Right ventricle myocardium superior (tissue), 1 donor: ENCODE measurements around the gene INTU. TPM values are rescaled to one million over a fixed set of nuclear protein-coding genes. Genes with fewer than 3 reads are reported as not detected.
"Not testable (repeated sequence)": the region's sequence is repeated elsewhere in the genome, so short reads cannot be mapped to it uniquely, and the experiment has no call there.

Experiments used
- ATAC-seq: fragments of 200-7000 bp; cut with Tn5 transposase; one replicate; pipeline ENCODE4 v1.9.1; 2020; ENCODE audit warnings: mild to moderate bottlenecking; ENCODE audit not compliant: poor library complexity
- DNase-seq: peaks from one replicate; pipeline ENCODE4 v3.0.0-alpha.2; 2020
- intact Hi-C: fragments of 100-400 bp; cut with DNase I; formaldehyde crosslinking; loops from one replicate; pipeline ENCODE4 v1.11.2; 2022
- long read RNA-seq: library from polyadenylated mRNA; unstranded; transcript quantifications from one replicate; pipeline ENCODE4 v2.0.0, GENCODE V29; 2021
- total RNA-seq: library from RNA; stranded (reverse); fragmentation: NEBNext Ultra II Directional; extraction: Animal tissue kit (Norgen Biotek cat#: 25700); gene quantifications from one replicate; pipeline ENCODE4 v1.2.1, GENCODE V29; 2021
- donor health status: DM: no; HTN: yes; CAD: no; lungs with severe emphysema.

Gene INTU
- 4.0 TPM for total RNA-seq
- long read RNA-seq, full-length matches to known transcripts = 1 of 4 reads
- long read RNA-seq, partial matches to known transcripts = 0 of 4 reads
- long read RNA-seq, other reads (novel, unspliced or antisense) = 3 of 4 reads

GRCh38 chr4:127632420-127633403 lies at the start of gene INTU:
INTU (plus strand) TSS chr4:127632957; CDS start chr4:127633035, 78 bp downstream.
- intact Hi-C loops = no loop called here
- DNase-seq (peak; percentile 95), ATAC-seq (peak; percentile 100)

- intact Hi-C loops, ATAC-seq, DNase-seq: not testable (repeated sequence)
These were observed 46.3 kb upstream of the INTU start for GRCh38 chr4:127586496-127586895.

- intact Hi-C loops = no loop called here
- ATAC-seq (peak; percentile 60), DNase-seq (no peak)
These were observed 45.7 kb upstream of the INTU start for GRCh38 chr4:127586922-127587571.

- DNase-seq, intact Hi-C loops: not testable (repeated sequence)
These were observed 43.6 kb upstream of the INTU start for GRCh38 chr4:127589153-127589552.

GRCh38 chr4:127598656-127599055 lies 34.1 kb upstream of the INTU start:
- ATAC-seq (no peak), DNase-seq (no peak)
- intact Hi-C loops = no loop called here

More at GRCh38 chr4:127589153-127589552, 43.6 kb upstream of the INTU start:
- not testable (repeated sequence) for ATAC-seq

- ATAC-seq (no peak), DNase-seq (no peak)
- intact Hi-C loops = no loop called here
These were observed 31.7 kb upstream of the INTU start for GRCh38 chr4:127601029-127601428.

GRCh38 chr4:127604949-127605709 lies 27.6 kb upstream of the INTU start:
- DNase-seq (no peak), ATAC-seq (no peak)
- intact Hi-C loops = loop anchor here (5.0 kb wide), 1 partner anchor 127 kb away; the partner anchor contains the start of gene SLC25A31

GRCh38 chr4:127606823-127607222 lies 25.9 kb upstream of the INTU start:
- intact Hi-C loops = loop anchor here (5.0 kb wide), 1 partner anchor 125 kb away; the partner anchor contains the start of gene SLC25A31
- no peak for ATAC-seq
- no peak for DNase-seq

- intact Hi-C loops = loop anchor here (5.0 kb wide), 1 partner anchor 123 kb away; the partner anchor contains the start of gene SLC25A31
- no peak for ATAC-seq
- DNase-seq = no peak
These were observed 23.3 kb upstream of the INTU start for GRCh38 chr4:127609484-127609883.

GRCh38 chr4:127610488-127610887 lies 22.3 kb upstream of the INTU start:
- ATAC-seq = no peak
- DNase-seq = no peak
- intact Hi-C loops = no loop called here

GRCh38 chr4:127616898-127617297 lies 15.9 kb upstream of the INTU start:
- DNase-seq (no peak), ATAC-seq (no peak)
- intact Hi-C loops = no loop called here

- no peak for ATAC-seq
- intact Hi-C loops = no loop called here
These were observed 14.3 kb upstream of the INTU start for GRCh38 chr4:127618427-127618826.

GRCh38 chr4:127622621-127622920 lies 10.2 kb upstream of the INTU start:
- ATAC-seq (no peak), DNase-seq (peak; percentile 43)
- intact Hi-C loops = no loop called here

More at GRCh38 chr4:127618427-127618826, 14.3 kb upstream of the INTU start:
- no peak for DNase-seq

GRCh38 chr4:127622921-127623796 lies 9.6 kb upstream of the INTU start:
- ATAC-seq (peak; percentile 87), DNase-seq (peak; percentile 43)
- intact Hi-C loops = no loop called here

- ATAC-seq (no peak), DNase-seq (no peak)
- intact Hi-C loops = no loop called here
These were observed 9.0 kb upstream of the INTU start for GRCh38 chr4:127623797-127624083.

- ATAC-seq = no peak
- no peak for DNase-seq
- intact Hi-C loops = no loop called here
These were observed 8.6 kb upstream of the INTU start for GRCh38 chr4:127624173-127624572.

- ATAC-seq (no peak), DNase-seq (no peak)
- intact Hi-C loops = no loop called here
These were observed 3.4 kb upstream of the INTU start for GRCh38 chr4:127629371-127629770.

GRCh38 chr4:127630152-127630551 lies 2.6 kb upstream of the INTU start:
- intact Hi-C loops = no loop called here
- ATAC-seq (no peak), DNase-seq (no peak)
